Activated CD4-positive, CD25-positive, alpha-beta regulatory T cell treated with anti-CD3 and anti-CD28 coated beads, Interleukin-2, amount 50 U/mL, for 24 hours (primary cell): Measurements from ENCODE around the gene CHRNA7.

ENCODE experiments used
- ATAC-seq, 2 donors: fragments of 150-1000 bp; cut with Tn5 transposase; one replicate each; pipeline ENCODE4 v1.10.0; 2021; ENCODE audit warnings: mild to moderate bottlenecking in 1 of 2, moderate library complexity in 1 of 2

Gene CHRNA7

GRCh38 chr15:32029862-32030781 is at the start of gene CHRNA7:
CHRNA7 (plus strand) TSS chr15:32030515; CDS start chr15:32030595, 80 bp downstream.
- peak in 1 of 2 donors; percentile 38 for ATAC-seq

GRCh38 chr15:31985607-31986006 is 44.7 kb upstream of the CHRNA7 start:
- ATAC-seq = no peak

GRCh38 chr15:31993062-31993461 is 37.3 kb upstream of the CHRNA7 start:
- ATAC-seq = no peak

GRCh38 chr15:31997711-31998110 is 32.6 kb upstream of the CHRNA7 start:
- no peak for ATAC-seq

GRCh38 chr15:32003558-32003957 is 26.8 kb upstream of the CHRNA7 start:
- ATAC-seq = no peak

- ATAC-seq = no peak
Observed at GRCh38 chr15:32004249-32004648, 26.1 kb upstream of the CHRNA7 start.

GRCh38 chr15:32007355-32007960 is 22.9 kb upstream of the CHRNA7 start:
- no peak for ATAC-seq

GRCh38 chr15:32014953-32015352 is 15.4 kb upstream of the CHRNA7 start:
- no peak for ATAC-seq

- ATAC-seq = no peak
Observed at GRCh38 chr15:32020156-32020555, 10.2 kb upstream of the CHRNA7 start.

GRCh38 chr15:32028921-32029320 is 1.4 kb upstream of the CHRNA7 start:
- no peak for ATAC-seq

- no peak for ATAC-seq
Observed at GRCh38 chr15:32029409-32029861, 880 bp upstream of the CHRNA7 start.

GRCh38 chr15:32030795-32031194 is 480 bp downstream of the CHRNA7 start:
- ATAC-seq = no peak

GRCh38 chr15:32033186-32033890 is 3.0 kb downstream of the CHRNA7 start:
- ATAC-seq = no peak

GRCh38 chr15:32034106-32034505 is 3.8 kb downstream of the CHRNA7 start:
- ATAC-seq = no peak

- ATAC-seq = no peak
Observed at GRCh38 chr15:32035285-32035684, 5.0 kb downstream of the CHRNA7 start.

GRCh38 chr15:32036971-32037370 is 6.7 kb downstream of the CHRNA7 start:
- ATAC-seq = no peak

GRCh38 chr15:32041294-32041693 is 11.0 kb downstream of the CHRNA7 start:
- ATAC-seq = no peak

- no peak for ATAC-seq
Observed at GRCh38 chr15:32042269-32042972, 12.1 kb downstream of the CHRNA7 start.

GRCh38 chr15:32053719-32054118 is 23.4 kb downstream of the CHRNA7 start:
- ATAC-seq = no peak

GRCh38 chr15:32057876-32058425 is 27.6 kb downstream of the CHRNA7 start:
- ATAC-seq = no peak

- ATAC-seq = no peak
Observed at GRCh38 chr15:32060706-32061105, 30.4 kb downstream of the CHRNA7 start.

GRCh38 chr15:32067115-32067514 is 36.8 kb downstream of the CHRNA7 start:
- no peak for ATAC-seq
